ENCODE results near the gene TTC33.

DNA sequence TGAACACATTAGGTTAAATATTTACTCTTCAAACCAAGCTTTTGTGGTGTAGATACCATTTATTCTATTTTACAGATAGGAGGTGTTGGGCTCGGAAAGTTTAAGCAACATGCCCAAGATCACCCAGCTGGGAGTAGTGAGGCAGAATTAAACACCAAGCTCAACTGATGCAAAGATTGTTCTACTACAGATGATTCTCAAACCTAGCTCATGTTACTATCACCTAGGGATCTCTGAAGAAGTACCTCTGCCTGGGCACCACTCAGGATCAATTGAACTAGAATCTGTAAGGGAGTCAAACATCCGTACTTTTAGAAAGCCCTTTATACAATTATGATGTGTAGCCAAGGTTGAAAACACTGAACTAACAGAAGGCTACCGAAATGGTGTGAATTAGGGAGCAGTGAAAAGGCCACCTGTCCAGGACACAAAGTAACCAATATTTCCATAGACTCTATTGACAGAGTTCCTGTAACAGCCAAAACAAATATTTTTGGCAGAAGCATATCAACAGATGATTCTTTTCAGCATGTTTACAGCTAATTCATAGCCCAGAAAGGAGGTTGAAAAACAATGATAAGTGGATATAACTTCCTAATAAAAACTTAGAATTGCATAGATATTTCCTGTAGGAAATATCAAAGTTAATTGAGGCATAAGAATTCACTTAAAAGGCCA lies 234.5 kb downstream of the TTC33 start:
- TF ChIP-seq, protein P1, sequence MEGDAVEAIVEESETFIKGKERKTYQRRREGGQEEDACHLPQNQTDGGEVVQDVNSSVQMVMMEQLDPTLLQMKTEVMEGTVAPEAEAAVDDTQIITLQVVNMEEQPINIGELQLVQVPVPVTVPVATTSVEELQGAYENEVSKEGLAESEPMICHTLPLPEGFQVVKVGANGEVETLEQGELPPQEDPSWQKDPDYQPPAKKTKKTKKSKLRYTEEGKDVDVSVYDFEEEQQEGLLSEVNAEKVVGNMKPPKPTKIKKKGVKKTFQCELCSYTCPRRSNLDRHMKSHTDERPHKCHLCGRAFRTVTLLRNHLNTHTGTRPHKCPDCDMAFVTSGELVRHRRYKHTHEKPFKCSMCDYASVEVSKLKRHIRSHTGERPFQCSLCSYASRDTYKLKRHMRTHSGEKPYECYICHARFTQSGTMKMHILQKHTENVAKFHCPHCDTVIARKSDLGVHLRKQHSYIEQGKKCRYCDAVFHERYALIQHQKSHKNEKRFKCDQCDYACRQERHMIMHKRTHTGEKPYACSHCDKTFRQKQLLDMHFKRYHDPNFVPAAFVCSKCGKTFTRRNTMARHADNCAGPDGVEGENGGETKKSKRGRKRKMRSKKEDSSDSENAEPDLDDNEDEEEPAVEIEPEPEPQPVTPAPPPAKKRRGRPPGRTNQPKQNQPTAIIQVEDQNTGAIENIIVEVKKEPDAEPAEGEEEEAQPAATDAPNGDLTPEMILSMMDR (IDR thresholded peaks at IDR 0.05) = no peak
- TF ChIP-seq POLR2A (IDR thresholded peaks at IDR 0.05) = no peak
